NOMO-1 (cell line): Measurements from ENCODE around the gene IL25.
"Not testable (repeated sequence)": the region's sequence is repeated elsewhere in the genome, so short reads cannot be mapped to it uniquely, and the experiment has no call there.

Source experiments
- DNase-seq, 2 experiments: peaks; one replicate each; lab custom pipeline; 2025; ENCODE audit not compliant: unreplicated experiment in 2 of 2; lab: John Stamatoyannopoulos, UW

Gene IL25

GRCh38 chr14:23371865-23372264 lies 744 bp upstream of the IL25 start:
- DNase-seq = no peak

GRCh38 chr14:23373041-23373440 lies 432 bp downstream of the IL25 start:
- DNase-seq = no peak

- no peak for DNase-seq
Observed at GRCh38 chr14:23375527-23376251, 3.1 kb downstream of the IL25 start.

- no peak for DNase-seq
Observed at GRCh38 chr14:23376482-23377197, 4.0 kb downstream of the IL25 start, which contains the start of gene CMTM5. CMTM5 (plus strand) TSS chr14:23377046; CDS start chr14:23377252, 206 bp downstream.

GRCh38 chr14:23377198-23377550 lies 4.6 kb downstream of the IL25 start:
- no peak for DNase-seq

- DNase-seq = no peak
Observed at GRCh38 chr14:23377573-23378563, 5.3 kb downstream of the IL25 start.

- DNase-seq = no peak
Observed at GRCh38 chr14:23378612-23379220, 6.1 kb downstream of the IL25 start.

- peak; percentile 24 to 27 for DNase-seq
Observed at GRCh38 chr14:23379366-23380196, 7.0 kb downstream of the IL25 start.

- DNase-seq = no peak
Observed at GRCh38 chr14:23380197-23380914, 7.7 kb downstream of the IL25 start.

- DNase-seq = no peak
Observed at GRCh38 chr14:23380976-23381375, 8.4 kb downstream of the IL25 start.

- DNase-seq = peak in 1 of 2 experiments; percentile 47
Observed at GRCh38 chr14:23381871-23382270, 9.3 kb downstream of the IL25 start.

GRCh38 chr14:23382276-23382675 lies 9.7 kb downstream of the IL25 start:
- DNase-seq = no peak

- DNase-seq = no peak
Observed at GRCh38 chr14:23382731-23383440, 10.3 kb downstream of the IL25 start.

GRCh38 chr14:23384364-23385080 lies 11.9 kb downstream of the IL25 start:
- no peak for DNase-seq

GRCh38 chr14:23385244-23385641 lies 12.6 kb downstream of the IL25 start:
- DNase-seq = no peak

GRCh38 chr14:23385642-23386265 lies 13.1 kb downstream of the IL25 start:
- DNase-seq = no peak

GRCh38 chr14:23386266-23386657 lies 13.7 kb downstream of the IL25 start:
- not testable (repeated sequence) for DNase-seq
